ENCODE data around the gene TP53I11.

Gene TP53I11

DNA sequence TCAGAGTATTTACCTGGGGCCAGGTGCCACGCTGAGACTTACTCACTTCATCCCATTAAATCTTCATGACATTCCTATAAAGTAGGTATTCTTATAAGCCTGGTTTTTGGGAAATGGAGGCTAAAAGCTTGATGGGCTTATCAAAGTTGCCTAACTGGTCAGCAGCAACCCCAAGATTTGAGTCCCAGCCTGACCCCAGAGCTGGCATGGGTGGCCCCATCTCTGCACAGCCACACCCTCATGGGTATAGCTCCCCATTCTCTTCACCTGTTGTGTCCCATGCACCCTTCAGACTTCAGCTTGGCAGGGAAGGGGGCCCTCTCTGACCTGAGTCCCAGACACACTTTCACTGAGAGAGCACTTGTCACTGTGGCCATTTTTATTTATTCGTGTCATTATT, 37.4 kb upstream of the TP53I11 start:
- POLR2A ChIA-PET, result no interaction called here
- CTCF ChIA-PET, result no interaction called here
- no peak for TF ChIP-seq CTCF (IDR thresholded peaks at IDR 0.05; ENCODE audit: insufficient read depth, low read length, missing control alignments)

DNA sequence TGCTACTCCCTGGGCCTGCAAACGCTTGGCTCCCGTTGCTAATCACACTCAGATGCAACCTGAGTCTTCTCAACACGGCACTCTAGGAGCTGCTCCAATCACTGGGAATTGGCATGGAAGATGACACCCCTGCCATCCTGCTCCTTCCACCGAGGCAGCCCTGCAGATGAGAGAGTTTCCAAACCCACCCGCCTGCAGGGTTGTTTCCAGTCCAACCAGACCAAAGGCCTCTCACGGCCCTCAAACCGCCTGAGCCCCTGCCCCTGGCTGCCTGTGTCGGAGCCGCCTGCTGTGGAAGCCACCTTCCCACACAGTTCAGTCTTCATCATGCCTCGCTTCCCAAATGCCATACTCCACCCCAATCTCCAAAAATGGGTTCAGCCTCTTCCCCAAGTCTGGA, 36.8 kb upstream of the TP53I11 start:
- no peak for DNase-seq (ENCODE audit: low read depth, low spot score)
- TF ChIP-seq CTCF (IDR thresholded peaks at IDR 0.05; ENCODE audit: insufficient read depth, low read length, missing control alignments), result no peak
- ChIA-PET POLR2A (no interaction called here), CTCF (no interaction called here)
- H3K4me3 ChIP-seq (ENCODE audit: low read depth, low read length), result no peak overlapping the region

More for the DNA sequence above, 37.4 kb upstream of the TP53I11 start:
- no peak overlapping the region for H3K4me3 ChIP-seq (ENCODE audit: low read depth, low read length)
- DNase-seq (ENCODE audit: low read depth, low spot score), result no peak

DNA sequence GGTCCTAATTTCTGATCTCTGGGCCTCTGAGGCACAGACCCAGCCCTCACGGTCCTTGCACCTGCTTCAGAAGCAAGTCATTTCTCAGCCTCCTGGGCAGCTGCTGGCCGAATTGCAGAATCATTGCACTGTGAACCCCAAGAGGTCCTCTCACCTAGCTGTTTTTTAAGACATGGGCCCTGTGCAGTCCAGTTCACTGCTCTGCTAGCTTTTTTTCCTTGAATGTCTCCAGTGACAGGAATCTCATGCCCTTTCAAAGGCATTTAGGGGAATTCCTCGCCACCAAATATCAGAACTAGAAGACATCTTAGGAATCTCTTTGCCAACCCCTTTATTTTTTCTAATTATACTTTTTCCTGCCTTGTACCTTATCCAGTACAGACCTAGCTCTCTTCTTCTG, 35.6 kb upstream of the TP53I11 start:
- POLR2A ChIA-PET, result no interaction called here
- DNase-seq (ENCODE audit: low read depth, low spot score), result no peak
- TF ChIP-seq CTCF (IDR thresholded peaks at IDR 0.05; ENCODE audit: insufficient read depth, low read length, missing control alignments), result no peak
- CTCF ChIA-PET, result interaction anchor here (1.6 kb wide), 1 partner anchor 124 kb away, joined by 5 read pairs; no protein-coding TSS in a partner anchor
- H3K4me3 ChIP-seq (ENCODE audit: low read depth, low read length), result no peak overlapping the region

DNA sequence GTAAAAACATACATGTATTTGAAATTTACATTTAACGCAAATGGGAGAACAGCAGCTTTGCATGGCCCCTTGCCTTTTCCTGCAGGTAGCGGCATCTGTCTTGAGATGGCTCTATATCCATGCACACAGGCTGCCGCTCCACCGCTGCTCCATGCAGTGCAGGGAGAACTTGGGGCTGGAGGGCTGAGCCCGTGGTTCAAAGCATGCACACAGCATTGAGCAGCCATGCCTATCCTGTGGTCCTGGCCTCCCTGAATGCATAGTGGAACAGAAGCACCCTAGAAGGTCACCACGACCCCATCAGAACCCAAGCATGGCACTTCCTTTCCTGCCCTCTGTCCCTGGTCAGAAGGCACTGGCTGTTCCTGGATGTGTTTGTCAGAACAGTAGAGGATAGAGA, 35.0 kb upstream of the TP53I11 start:
- CTCF ChIA-PET, result interaction anchor here (0.7 to 1.6 kb wide), 3 partner anchors 49 to 124 kb away, joined by 3 to 5 read pairs (median 3); no protein-coding TSS in a partner anchor
- POLR2A ChIA-PET, result no interaction called here
- no peak for TF ChIP-seq CTCF (IDR thresholded peaks at IDR 0.05; ENCODE audit: insufficient read depth, low read length, missing control alignments)
- no peak for DNase-seq (ENCODE audit: low read depth, low spot score)
- no peak overlapping the region for H3K4me3 ChIP-seq (ENCODE audit: low read depth, low read length)

DNA sequence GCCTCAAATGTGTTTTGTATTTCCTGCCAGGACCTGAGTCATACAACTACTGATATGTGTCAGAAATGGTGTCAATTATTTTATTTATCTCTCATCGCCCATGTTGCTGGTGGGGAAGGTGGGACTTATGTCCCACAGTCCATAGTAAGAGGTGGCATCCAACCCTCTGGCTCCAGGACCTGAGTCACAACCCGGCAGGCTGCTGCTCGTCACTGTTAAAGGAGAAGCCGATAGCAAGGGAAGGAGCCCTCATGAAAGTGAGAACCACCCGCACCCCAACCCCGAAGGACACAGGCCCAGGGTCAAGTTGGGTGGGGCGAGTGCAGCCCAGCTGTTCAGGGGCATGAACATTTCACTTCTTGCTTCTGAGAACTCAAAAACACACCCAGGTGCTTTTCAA, 33.1 kb upstream of the TP53I11 start:
- ChIA-PET CTCF (no interaction called here), POLR2A (no interaction called here)
- no peak for TF ChIP-seq CTCF (IDR thresholded peaks at IDR 0.05; ENCODE audit: insufficient read depth, low read length, missing control alignments)
- no peak overlapping the region for H3K4me3 ChIP-seq (ENCODE audit: low read depth, low read length)
- DNase-seq (ENCODE audit: low read depth, low spot score), result no peak

GRCh38 chr11:44982496-44983062, 31.9 kb upstream of the TP53I11 start:
- no peak for TF ChIP-seq CTCF (IDR thresholded peaks at IDR 0.05; ENCODE audit: insufficient read depth, low read length, missing control alignments)
- CTCF ChIA-PET, result no interaction called here
- POLR2A ChIA-PET, result no interaction called here

More at GRCh38 chr11:44982496-44983062, 31.9 kb upstream of the TP53I11 start:
- no peak overlapping the region for H3K4me3 ChIP-seq (ENCODE audit: low read depth, low read length)
- no peak for DNase-seq (ENCODE audit: low read depth, low spot score)

Data from AG04449 (cell line).